H1 (cell line): ENCODE results near the gene CENPP. TPM values are rescaled to one million over a fixed set of nuclear protein-coding genes. Genes with fewer than 3 reads are reported as not detected.

Experiments used
- CTCF ChIA-PET: fragments of 300-600 bp; sonication (Branson Sonifier 250); formaldehyde crosslinking; loops from one replicate; lab custom pipeline; 2021; ENCODE audit not compliant: partially characterized antibody; lab: Charles Lee
- POLR2A ChIA-PET: fragments of 300-600 bp; sonication (Branson Sonifier 250); formaldehyde crosslinking; loops from one replicate; lab custom pipeline; 2021; ENCODE audit warnings: inconsistent platforms; ENCODE audit not compliant: partially characterized antibody; lab: Charles Lee
- DNase-seq, 2 experiments: peaks; one replicate each; pipeline versions ENCODE4 v3.0.0 to v3.0.0-alpha.2; 2010 to 2022; ENCODE audit warnings: low spot score in 2 of 2, low read depth in 1 of 2, mixed read lengths in 1 of 2
- FAIRE-seq: peaks from 2 replicates; lab custom pipeline; 2011; peaks lifted over from hg19 to GRCh38; lab: Jason Lieb, UNC
- H2AFZ ChIP-seq: 2 replicates; pipeline ENCODE4 v1.8.1; 2012; ENCODE audit warnings: low read length, inconsistent platforms
- H2AK5ac ChIP-seq: 2 replicates; pipeline ENCODE4 v1.6.1; 2013; ENCODE audit warnings: low read depth, low read length
- H2BK120ac ChIP-seq: replicated peaks from 2 replicates; pipeline ENCODE3; 2013; ENCODE audit warnings: low read depth, low read length, inconsistent platforms
- H2BK12ac ChIP-seq: 2 replicates; pipeline ENCODE4 v1.6.1; 2013; ENCODE audit warnings: low read depth, low read length
- H2BK15ac ChIP-seq: 2 replicates; pipeline ENCODE4 v1.6.1; 2013; ENCODE audit warnings: low read length
- H2BK20ac ChIP-seq: 2 replicates; pipeline ENCODE4 v1.6.1; 2013; ENCODE audit warnings: low read length
- H2BK5ac ChIP-seq: 2 replicates; pipeline ENCODE4 v1.6.1; 2013; ENCODE audit warnings: low read depth, low read length
- H3K14ac ChIP-seq: 2 replicates; pipeline ENCODE4 v1.6.1; 2013; ENCODE audit warnings: inconsistent platforms; ENCODE audit not compliant: insufficient read length
- H3K18ac ChIP-seq: 2 replicates; pipeline ENCODE4 v1.6.1; 2013; ENCODE audit warnings: low read length; ENCODE audit errors: extremely low read depth
- H3K23ac ChIP-seq: 2 replicates; pipeline ENCODE4 v1.6.1; 2013; ENCODE audit warnings: inconsistent platforms; ENCODE audit not compliant: insufficient read length
- H3K23me2 ChIP-seq: 2 replicates; pipeline ENCODE4 v1.6.1; 2013; ENCODE audit warnings: low read depth, low read length
- H3K27ac ChIP-seq: 2 replicates; pipeline ENCODE4 v1.6.1; 2011; ENCODE audit warnings: low read depth, low read length, inconsistent platforms
- H3K27me3 ChIP-seq, 4 experiments: replicated peaks in 1 of 4; 1 replicate in 1 of 4; 2 replicates in 3 of 4; pipeline versions ENCODE4 v1.6.1 to v1.8.1; 2011 to 2013; ENCODE audit warnings: low read length in 3 of 4, mild to moderate bottlenecking in 3 of 4, inconsistent platforms in 2 of 4, mixed read lengths in 2 of 4, moderate library complexity in 1 of 4; ENCODE audit not compliant: control insufficient read depth in 3 of 4, insufficient read depth in 3 of 4; ENCODE audit errors: extremely low read depth in 1 of 4
- H3K36me3 ChIP-seq, 4 experiments: 2 replicates each; pipeline versions ENCODE4 v1.6.1 to v1.8.1; 2011 to 2013; ENCODE audit warnings: mild to moderate bottlenecking in 4 of 4, low read length in 3 of 4, moderate library complexity in 2 of 4, control low read depth in 1 of 4, inconsistent platforms in 1 of 4; ENCODE audit not compliant: insufficient read depth in 4 of 4, control insufficient read depth in 2 of 4
- H3K4ac ChIP-seq: replicated peaks from 2 replicates; pipeline ENCODE3; 2013; ENCODE audit warnings: low read length, low read depth, mixed read lengths, inconsistent platforms; ENCODE audit not compliant: insufficient read length
- H3K4me1 ChIP-seq, 4 experiments: replicated peaks in 1 of 4; 1 replicate in 1 of 4; 2 replicates in 3 of 4; pipeline versions ENCODE4 v1.6.1 to v1.8.1; 2011 to 2013; ENCODE audit warnings: low read length in 3 of 4, inconsistent platforms in 2 of 4, mixed read lengths in 1 of 4; ENCODE audit not compliant: insufficient read depth in 4 of 4, control insufficient read depth in 3 of 4
- H3K4me2 ChIP-seq, 2 experiments: 2 replicates each; pipeline versions ENCODE4 v1.6.1 to v1.8.1; 2011 to 2013; ENCODE audit warnings: low read depth in 2 of 2, low read length in 2 of 2, control low read depth in 1 of 2, inconsistent platforms in 1 of 2, mild to moderate bottlenecking in 1 of 2; ENCODE audit not compliant: insufficient read depth in 1 of 2
- H3K4me3 ChIP-seq, 4 experiments: fragments of 200-600, 300-600 bp in 1 of 4; sonication (generic), shearing (Covaris generic), sonication (Bioruptor Twin) in 1 of 4; 2 replicates each; pipeline versions ENCODE4 v1.5.1 to v1.8.1; 2011 to 2016; ENCODE audit warnings: low read length in 4 of 4, low read depth in 3 of 4, control low read depth in 2 of 4, inconsistent platforms in 2 of 4, mild to moderate bottlenecking in 2 of 4, mixed read lengths in 1 of 4, moderate library complexity in 1 of 4; ENCODE audit not compliant: insufficient read depth in 2 of 4; ENCODE audit errors: extremely low read depth in 1 of 4
- H3K56ac ChIP-seq: replicated peaks from 2 replicates; pipeline ENCODE3; 2013; ENCODE audit warnings: low read depth, mild to moderate bottlenecking, mixed read lengths, low read length, inconsistent platforms; ENCODE audit not compliant: insufficient read length
- H3K79me1 ChIP-seq: 2 replicates; pipeline ENCODE4 v1.6.1; 2013; ENCODE audit warnings: low read depth, low read length, control low read depth
- H3K79me2 ChIP-seq, 2 experiments: 2 replicates each; pipeline versions ENCODE4 v1.6.1 to v1.8.1; 2012 to 2013; ENCODE audit warnings: low read length in 2 of 2, mild to moderate bottlenecking in 2 of 2, inconsistent platforms in 1 of 2; ENCODE audit not compliant: insufficient read depth in 2 of 2, control insufficient read depth in 1 of 2
- H3K9ac ChIP-seq, 4 experiments: replicated peaks in 1 of 4; 1 replicate in 1 of 4; 2 replicates in 3 of 4; pipeline versions ENCODE4 v1.6.1 to v1.8.1; 2011 to 2013; ENCODE audit warnings: low read depth in 3 of 4, low read length in 3 of 4, control low read depth in 2 of 4, mild to moderate bottlenecking in 2 of 4, moderate library complexity in 2 of 4, inconsistent platforms in 1 of 4; ENCODE audit errors: extremely low read depth in 1 of 4
- H3K9me3 ChIP-seq, 2 experiments: 2 replicates each; pipeline versions ENCODE4 v1.6.1 to v1.8.1; 2012 to 2013; ENCODE audit warnings: mild to moderate bottlenecking in 2 of 2, moderate library complexity in 2 of 2, control low read depth in 1 of 2, inconsistent platforms in 1 of 2, low read depth in 1 of 2, low read length in 1 of 2, mixed read lengths in 1 of 2; ENCODE audit not compliant: insufficient read depth in 2 of 2
- H4K20me1 ChIP-seq, 2 experiments: replicated peaks in 1 of 2; 2 replicates each; pipeline versions ENCODE3 to v1.8.1; 2011 to 2013; ENCODE audit warnings: inconsistent platforms in 2 of 2, low read length in 2 of 2, mild to moderate bottlenecking in 1 of 2; ENCODE audit not compliant: insufficient read depth in 2 of 2, control insufficient read depth in 1 of 2
- H4K5ac ChIP-seq: 2 replicates; pipeline ENCODE4 v1.6.1; 2013; ENCODE audit warnings: low read length, low read depth, mixed read lengths, inconsistent platforms; ENCODE audit not compliant: insufficient read length
- H4K8ac ChIP-seq: 2 replicates; pipeline ENCODE4 v1.8.0; 2013; ENCODE audit warnings: mild to moderate bottlenecking, moderate library complexity, low read length, inconsistent platforms; ENCODE audit not compliant: insufficient read depth; ENCODE audit errors: extremely low read depth
- H4K91ac ChIP-seq: replicated peaks from 2 replicates; pipeline ENCODE3; 2013; ENCODE audit warnings: low read length, mixed read lengths, inconsistent platforms; ENCODE audit not compliant: insufficient read length
- SP2 ChIP-seq: IDR thresholded peaks from 2 replicates; pipeline ENCODE4 v1.6.1; 2012; ENCODE audit warnings: mild to moderate bottlenecking, low read length, inconsistent platforms
- WGBS, 2 experiments: shearing (Covaris generic) in 1 of 2; methylation state at CpG; one replicate each; pipeline versions ENCODE4 v1.1.6 to v1.1.7; 2013 to 2015; ENCODE audit warnings: low lambda C conversion rate in 2 of 2, mixed read lengths in 2 of 2, inconsistent platforms in 1 of 2, low coverage in 1 of 2, missing lambda C conversion rate in 1 of 2; ENCODE audit not compliant: insufficient replicate concordance in 2 of 2, insufficient coverage in 1 of 2, insufficient read length in 1 of 2; ENCODE audit errors: extremely low coverage in 1 of 2, missing lambda C conversion rate in 1 of 2; 5-methylcytosine and 5-hydroxymethylcytosine counted together
- polyA plus RNA-seq, 7 experiments: library from polyadenylated mRNA; depleted of rRNA in 3 of 7; stranded (reverse) in 5 of 7; unstranded in 2 of 7; fragments of >200 nt in 5 of 7; fragments of 200-250 nt in 2 of 7; gene quantifications; 1 replicate in 5 of 7; 2 replicates in 1 of 7; 4 replicates in 1 of 7; pipeline versions ENCODE4 v1.2.1 to v1.2.3, GENCODE V29; 2011 to 2013; ENCODE audit warnings: missing spikeins in 2 of 7, mixed read lengths in 2 of 7
- total RNA-seq: library from RNA; stranded (reverse); fragmentation: NEBNext Ultra II Directional; extraction: Animal tissue kit (Norgen Biotek cat#: 25700); gene quantifications from 2 replicates; pipeline ENCODE4 v1.2.1, GENCODE V29; 2021

CENPP gene
- total and polyA plus RNA-seq, 2 of the 8 experiments (the other 6 are each of a cell fraction or from before 2014, with no cell fraction given), result 2.7 to 10.8 TPM

- Histone ChIP-seq H2BK120ac (no peak overlapping the region), H3K9ac (no peak overlapping the region), H4K91ac (no peak overlapping the region), H4K20me1 (no peaks in the 10 kb centered on the region), H3K23ac (no peak overlapping the region), H2AK5ac (no peak overlapping the region), H3K27ac (no peak overlapping the region), H3K4me1 (no peaks in the 10 kb centered on the region), H3K14ac (no peak overlapping the region), H3K79me1 (no peaks in the 10 kb centered on the region), H3K23me2 (no peaks in the 10 kb centered on the region), H2BK15ac (no peak overlapping the region)
- ChIA-PET POLR2A (no interaction called here), CTCF (interaction anchor here (0.6 to 0.9 kb wide), 2 partner anchors 26 to 121 kb away, joined by 3 read pairs; no protein-coding TSS in a partner anchor)
- TF ChIP-seq SP2, result no peak
- TF ChIP-seq, all 59 proteins: peak for 0
- Histone ChIP-seq H3K4me2 (no peak overlapping the region), H2BK20ac (no peak overlapping the region), H4K8ac (no peak overlapping the region), H2AFZ (no peak overlapping the region), H2BK12ac (no peak overlapping the region), H3K36me3 (peaks cover 0 to 5% (median 3%) of the 10 kb centered on the region in 4 experiments; a peak in 3 of 8 replicates), H3K4me3 (no peak overlapping the region), H2BK5ac (no peak overlapping the region), H3K56ac (no peak overlapping the region), H3K4ac (no peak overlapping the region), H3K18ac (no peak overlapping the region), H4K5ac (no peak overlapping the region), H3K27me3 (0 out of 7 replicates have a peak, but pooled peaks cover 0 to 2% (median 0%) of the 10 kb centered on the region in 4 experiments), H3K9me3 (peaks cover 0 to 7% of the 10 kb centered on the region in 2 experiments; a peak in 1 of 4 replicates), H3K79me2 (no peaks in the 10 kb centered on the region)
- no peak for FAIRE-seq
- peak in 1 of 2 experiments; percentile 26 for DNase-seq
- 94% methylated on average over 4 of the region's 4 CpGs; no CpG with 5 or more reads in 1 of the 2 experiments for WGBS, 2 experiments
Observed at GRCh38 chr9:92607773-92608172, 282.0 kb downstream of the CENPP start.
